Measurements from ENCODE around the gene NCCRP1.

The NCCRP1 gene

DNA sequence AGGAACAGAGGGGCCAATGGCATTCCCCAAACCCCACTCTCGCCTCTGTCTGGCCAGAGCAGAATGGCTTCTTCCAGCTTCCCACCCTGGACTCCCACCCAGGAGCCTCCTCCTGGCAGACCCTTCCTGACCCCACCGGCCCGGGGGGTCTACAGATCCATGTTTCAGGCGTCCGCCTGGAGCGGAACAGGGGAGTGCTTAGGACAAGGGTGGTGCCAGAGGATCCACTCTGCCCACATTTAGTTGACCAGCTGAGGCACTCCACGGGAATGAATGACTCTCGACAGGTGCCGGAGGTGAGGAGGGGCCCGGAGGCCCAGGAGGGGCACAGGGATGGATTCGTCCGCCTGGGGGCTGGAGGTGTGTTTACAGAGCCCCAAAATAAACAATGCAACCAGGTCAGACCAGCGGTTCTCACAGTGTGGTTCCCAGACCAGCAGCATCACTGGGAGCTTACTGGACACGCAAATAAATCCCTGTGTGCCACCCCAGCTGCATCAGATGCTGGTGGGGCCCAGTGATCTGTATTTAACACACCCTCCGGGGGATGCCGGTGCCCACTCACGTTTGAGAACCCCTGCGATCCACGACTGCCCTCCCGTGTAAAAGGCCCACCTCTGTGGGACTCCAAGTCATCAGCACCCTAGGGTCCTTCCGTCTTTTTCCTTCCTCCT is 15.1 kb upstream of the NCCRP1 start:
- DNase-seq: no peak

DNA sequence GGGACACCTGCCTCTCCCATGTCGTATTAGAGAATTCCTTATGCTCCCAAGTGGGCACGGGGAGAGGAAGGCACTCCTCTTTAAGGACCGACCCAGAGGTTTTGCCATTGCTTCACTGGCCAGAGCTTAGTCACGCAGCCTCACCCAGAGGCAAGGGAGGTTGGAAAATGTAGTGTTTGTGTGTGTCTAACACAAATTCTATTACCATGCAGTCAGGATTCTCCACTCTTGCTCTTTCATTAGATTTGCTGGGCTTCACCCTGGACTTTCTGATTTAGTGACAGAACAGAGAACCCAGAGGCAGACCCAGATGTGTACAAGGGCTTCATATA is 14.6 kb upstream of the NCCRP1 start:
- no peak for DNase-seq

GRCh38 chr19:39183104-39183503 is 13.7 kb upstream of the NCCRP1 start:
- DNase-seq: no peak

GRCh38 chr19:39186391-39186790 is 10.4 kb upstream of the NCCRP1 start:
- no peak for DNase-seq

DNA sequence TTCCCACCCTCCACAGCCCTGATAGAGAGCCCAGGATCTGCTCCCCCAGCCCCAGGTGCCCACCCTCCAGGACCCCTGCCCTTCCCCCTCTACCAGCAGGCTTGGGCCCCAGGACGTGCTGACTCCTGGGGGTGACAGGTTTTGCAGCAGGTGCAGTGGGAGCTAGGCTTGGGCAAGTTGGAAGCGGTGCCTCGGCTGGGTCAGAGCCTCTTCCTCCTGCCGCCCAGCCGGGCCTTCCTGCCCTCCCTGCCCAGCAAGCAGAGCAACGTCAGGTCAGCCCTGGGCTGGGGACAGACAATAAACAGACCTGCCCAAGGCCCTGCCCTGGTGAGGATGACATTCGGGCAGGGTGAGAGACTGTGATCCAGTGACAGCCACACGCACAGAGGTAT is 9.2 kb upstream of the NCCRP1 start:
- no peak for DNase-seq

DNA sequence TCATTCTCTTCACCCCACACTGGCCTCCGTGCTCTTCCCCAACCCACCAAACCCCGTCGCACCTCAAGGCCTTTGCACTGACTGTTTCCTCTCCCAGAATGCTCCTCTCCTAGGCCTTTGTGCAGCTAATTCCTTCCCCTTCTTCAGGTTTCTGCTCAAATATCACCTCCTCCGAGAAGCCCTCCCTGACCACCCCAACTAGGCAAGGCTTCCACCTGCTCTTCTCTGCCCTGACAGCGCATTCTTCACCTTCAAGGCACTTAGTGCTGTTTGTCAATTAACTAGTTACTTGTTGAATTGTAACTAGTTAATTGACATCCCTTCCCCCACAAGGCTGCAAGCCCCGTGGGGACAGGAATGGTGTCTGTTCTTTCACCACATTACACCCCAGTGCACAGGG is 7.8 kb upstream of the NCCRP1 start:
- DNase-seq: no peak

DNA sequence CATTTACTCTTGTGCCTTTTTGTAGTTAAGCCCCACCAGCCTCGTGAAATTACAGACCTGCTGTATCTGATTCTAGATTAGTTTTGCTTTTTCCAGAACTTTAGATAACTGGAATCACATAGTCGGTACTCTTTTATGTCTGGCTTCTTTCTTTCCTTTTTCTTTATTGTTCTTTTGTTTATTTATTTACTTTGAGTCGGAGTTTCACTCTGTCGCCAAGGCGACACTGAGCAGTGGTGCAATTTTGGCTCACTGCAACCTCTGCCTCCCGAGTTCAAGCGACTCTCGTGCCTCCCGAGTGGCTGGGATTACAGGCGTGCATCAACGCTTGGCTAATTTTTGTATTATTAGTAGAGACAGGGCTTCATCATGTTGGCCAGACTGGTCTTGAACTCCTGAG is 6.0 kb upstream of the NCCRP1 start:
- no peak for DNase-seq

- no peak for DNase-seq
Measured at GRCh38 chr19:39192846-39193245, 3.9 kb upstream of the NCCRP1 start.

DNA sequence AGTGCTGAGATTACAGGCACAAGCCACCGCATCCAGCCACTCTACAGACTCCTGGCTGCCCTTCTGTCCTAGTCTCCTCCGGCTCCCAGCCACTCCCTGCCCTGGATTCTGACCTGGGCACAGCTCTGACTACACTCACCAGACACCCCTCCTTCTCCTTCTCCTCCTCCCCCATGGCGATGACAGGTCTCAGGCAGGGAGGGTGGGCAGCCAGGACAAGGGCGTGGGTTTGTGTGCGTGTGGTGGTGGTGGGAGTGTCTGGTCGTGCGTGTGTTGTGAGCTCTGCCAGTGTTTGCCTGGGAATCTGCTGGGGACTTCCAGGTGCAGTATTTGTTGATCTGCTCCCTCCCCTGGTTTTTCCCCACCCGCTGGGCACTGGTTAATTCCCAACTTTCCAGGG is 3.0 kb upstream of the NCCRP1 start:
- DNase-seq: no peak

DNA sequence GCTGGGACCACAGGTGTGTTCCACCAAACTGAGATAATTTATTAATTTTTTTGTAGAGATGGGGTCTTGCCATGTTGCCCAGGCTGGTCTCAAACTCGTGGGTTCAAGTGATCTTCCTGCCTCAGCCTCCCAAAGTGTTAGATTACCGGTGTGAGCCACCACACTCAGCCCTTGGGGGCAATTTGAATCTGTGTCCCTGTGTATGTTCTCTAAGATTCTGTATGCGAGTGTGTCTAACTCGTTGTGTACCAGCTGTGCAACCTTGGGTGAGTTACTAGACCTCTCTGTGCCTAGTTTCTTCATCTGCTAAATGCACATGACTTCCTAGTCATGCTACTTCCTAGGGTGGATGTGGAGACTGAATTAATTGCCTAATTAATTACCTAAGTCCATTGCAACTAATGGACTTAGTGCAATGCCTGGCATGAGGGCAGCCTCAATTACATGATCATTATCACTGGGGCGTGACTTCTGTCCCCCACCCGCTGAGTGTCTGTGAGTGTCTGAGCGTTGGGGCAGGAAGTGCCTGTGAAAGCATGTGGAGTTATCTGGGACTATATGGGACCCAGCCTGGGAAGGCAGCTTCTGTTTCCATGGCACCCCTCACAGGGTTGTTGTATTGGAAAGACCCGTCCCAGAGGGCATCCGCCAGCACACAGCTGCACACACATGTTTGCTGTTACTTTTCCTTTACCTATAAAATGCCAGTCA is 1.8 kb upstream of the NCCRP1 start:
- DNase-seq: no peak

GRCh38 chr19:39195755-39196154 is 1.0 kb upstream of the NCCRP1 start:
- no peak for DNase-seq

DNA sequence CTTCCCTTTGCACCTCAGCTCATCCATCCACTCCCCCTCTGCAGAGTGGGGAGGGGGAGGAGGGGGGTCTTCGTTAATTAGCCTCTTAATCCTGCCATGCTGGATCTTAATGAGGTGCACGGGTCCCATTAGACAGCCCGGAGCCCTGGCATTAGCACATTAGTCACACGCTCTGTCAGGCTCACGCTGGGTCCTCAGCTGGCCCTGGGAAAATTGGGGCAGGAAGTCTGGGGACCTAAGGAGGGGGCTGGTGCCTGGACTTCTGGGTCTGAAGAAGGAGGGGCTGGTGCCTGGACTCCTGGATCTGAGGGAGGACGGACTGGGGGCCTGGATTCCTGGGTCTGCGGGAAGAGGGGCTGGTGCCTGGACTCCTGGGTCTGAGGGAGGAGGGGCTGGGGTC is 444 bp upstream of the NCCRP1 start:
- DNase-seq: no peak

DNA sequence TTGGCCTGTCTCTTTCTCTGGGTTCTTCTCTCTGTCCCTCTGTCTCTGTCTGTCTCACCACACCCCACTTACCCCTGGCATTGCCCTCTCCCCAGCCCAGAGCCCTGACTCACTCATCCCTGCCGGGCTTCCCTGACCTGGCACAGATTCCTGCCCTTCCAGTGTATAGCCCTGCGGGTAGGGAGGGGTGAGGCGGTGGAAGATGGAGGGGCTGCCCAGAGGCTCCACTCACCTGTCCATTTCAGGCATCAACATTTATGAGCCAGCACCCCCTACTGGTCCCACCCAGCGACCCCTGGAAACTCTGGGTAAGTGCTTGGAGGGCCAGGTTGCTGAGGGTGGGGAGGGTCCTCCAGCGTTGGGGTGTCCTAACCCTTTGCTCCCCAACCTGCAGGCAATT is 1.0 kb downstream of the NCCRP1 start:
- DNase-seq: no peak

DNA sequence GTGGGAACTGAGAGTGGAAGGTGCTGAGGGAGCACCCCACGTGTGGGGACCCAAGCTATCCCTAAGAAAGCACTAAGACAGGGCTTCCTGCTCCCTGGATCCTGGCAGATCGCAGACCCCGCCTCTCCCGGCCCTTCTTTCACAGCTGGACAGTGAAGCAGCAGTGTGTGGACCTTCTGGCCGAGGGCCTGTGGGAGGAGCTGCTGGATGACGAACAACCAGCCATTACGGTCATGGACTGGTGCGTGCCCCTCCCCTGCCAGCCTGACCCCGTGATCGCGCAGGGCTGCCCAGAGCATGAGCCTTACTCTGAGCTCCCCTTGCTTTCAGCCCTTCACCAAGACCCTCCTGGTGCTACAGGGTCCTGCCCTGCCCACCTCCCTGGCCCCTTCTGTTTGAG is 2.3 kb downstream of the NCCRP1 start:
- DNase-seq: no peak

GRCh38 chr19:39200066-39200802 is 3.5 kb downstream of the NCCRP1 start:
- no peak for DNase-seq

DNA sequence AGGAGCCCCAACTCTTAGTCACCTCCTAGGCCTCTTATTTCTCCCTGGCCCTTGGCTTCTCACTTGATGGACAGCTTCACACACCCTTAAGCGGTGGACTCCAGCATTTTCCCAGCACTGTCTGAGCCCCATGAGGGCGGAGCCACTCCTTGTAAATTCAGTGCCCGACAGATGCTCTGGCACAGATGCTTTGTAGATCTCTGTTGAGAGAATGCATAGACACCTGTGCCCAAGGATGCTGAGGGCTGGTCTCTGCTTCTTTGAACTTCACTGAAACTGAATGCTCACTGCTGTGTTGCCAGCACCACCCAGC is 4.0 kb downstream of the NCCRP1 start:
- no peak for DNase-seq

DNA sequence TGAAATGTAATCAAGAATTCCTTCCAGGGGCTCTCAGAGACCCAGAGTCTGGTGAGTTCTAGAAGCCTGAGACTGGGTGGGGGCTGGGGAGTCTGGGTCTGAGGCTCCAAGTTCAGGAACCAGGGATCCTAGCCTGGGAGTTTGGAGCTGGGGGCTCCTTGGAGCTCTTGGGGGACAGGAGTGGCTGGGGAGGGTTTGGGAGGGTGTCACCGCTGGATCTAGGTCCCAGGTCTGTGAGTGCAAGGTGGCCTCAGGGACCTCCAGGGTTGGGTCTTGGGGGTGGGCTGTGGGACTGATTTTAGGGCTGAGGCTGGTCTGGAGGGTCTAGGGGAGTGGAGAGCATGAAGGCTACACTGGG is 6.2 kb downstream of the NCCRP1 start:
- DNase-seq: no peak

GRCh38 chr19:39203372-39204341 is 6.9 kb downstream of the NCCRP1 start, which contains the start of gene SYCN:
Gene SYCN (minus strand): TSS chr19:39204263. CDS start chr19:39204254, 9 bp downstream.
- DNase-seq: no peak

DNA sequence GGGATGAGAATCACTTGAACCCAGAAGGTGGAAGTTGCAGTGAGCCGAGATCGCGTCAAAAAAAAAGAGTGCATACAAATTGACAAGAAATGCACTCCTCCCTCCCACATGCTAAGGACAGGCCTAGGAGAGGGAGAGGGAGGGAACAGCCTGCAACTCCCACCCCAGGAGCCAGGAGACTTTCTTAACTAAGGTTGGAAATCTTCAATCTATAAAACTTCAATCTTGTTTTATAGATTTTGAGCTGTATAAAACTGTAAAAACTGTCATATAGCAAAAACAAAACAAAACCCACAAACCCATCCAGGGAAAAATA is 8.6 kb downstream of the NCCRP1 start:
- DNase-seq: no peak

GRCh38 chr19:39206122-39206521 is 9.4 kb downstream of the NCCRP1 start:
- no peak for DNase-seq

DNA sequence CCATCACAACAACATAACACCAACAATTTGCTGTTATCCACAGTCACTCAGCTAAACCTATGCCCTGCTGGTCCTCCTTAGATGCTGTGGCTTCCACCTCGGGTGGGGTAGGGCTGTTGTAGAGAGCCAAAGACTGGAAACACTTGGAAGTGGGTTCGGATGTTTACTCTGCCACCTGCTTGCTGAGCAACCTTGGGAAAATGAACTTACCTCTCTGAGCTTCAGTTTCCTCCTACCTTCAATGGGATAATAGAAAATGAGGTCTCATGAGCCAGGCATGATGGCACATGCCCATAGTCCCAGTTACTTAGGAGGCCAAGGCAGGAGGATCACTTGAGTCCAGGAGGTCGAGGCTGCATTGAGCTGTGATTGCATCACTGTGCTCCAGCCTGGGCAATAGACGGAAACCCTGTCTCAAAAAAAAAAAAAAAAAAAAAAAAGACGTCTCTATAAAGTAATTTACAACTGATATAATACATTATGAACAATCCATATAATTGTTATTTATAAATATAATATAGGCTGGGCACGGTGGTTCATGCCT is 10.6 kb downstream of the NCCRP1 start:
- DNase-seq: no peak

- no peak for DNase-seq
Measured at GRCh38 chr19:39208175-39208795, 11.5 kb downstream of the NCCRP1 start.

DNA sequence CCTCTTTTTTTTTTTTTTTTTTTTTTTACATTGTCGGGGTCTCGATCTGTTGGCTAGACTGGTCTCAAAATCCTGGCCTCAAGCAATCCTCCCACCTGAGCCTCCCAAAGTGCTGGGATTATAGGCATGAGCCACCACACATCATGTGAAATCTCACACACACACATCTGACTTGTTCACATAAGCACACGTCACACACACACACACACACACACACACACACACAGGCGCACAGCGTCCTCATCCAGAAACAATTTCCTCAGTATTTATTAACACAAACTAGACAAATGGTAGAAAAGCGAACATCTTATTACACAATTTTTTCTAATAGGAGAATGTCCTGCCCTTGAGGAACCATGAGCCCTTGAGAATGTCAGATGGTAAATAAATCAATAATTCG is 12.4 kb downstream of the NCCRP1 start:
- DNase-seq: no peak
